Keratinocyte (primary cell): ENCODE measurements around the gene ATP6V0A4.

Experiments
- CTCF ChIP-seq, 3 experiments: IDR thresholded peaks in 1 of 3; conservative IDR thresholded peaks in 1 of 3; optimal IDR thresholded peaks in 1 of 3; 2 replicates in 2 of 3; 3 replicates in 1 of 3; pipeline versions ENCODE3 to v1.5.1; 2011; ENCODE audit warnings: low read length in 3 of 3, mild to moderate bottlenecking in 3 of 3, moderate library complexity in 2 of 3, control low read depth in 1 of 3, inconsistent platforms in 1 of 3; ENCODE audit not compliant: insufficient read depth in 2 of 3; ENCODE audit errors: extremely low read depth in 1 of 3
- EZH2 ChIP-seq: IDR thresholded peaks from one replicate; pipeline ENCODE4 v1.6.1; 2012; ENCODE audit warnings: inconsistent platforms, mild to moderate bottlenecking, low read length, moderate library complexity

DNA sequence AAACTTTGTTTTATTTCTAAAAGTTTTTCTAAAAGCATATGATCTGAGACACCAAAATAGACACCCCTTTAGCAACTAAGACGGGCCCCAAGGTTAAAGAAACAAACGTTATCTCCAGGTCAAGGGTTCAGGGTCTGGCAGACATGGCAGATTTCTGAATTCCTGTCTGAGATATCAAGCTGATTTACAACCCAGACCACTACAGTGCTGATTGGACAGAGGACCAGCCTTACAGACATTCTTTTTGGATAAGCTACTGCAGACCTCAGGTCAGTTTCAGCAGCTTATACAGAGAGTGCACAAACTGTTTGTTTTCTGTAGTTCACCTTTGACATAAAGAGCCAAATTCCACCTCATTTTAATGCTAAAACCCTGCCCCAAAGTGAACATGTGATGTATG lies 131.6 kb downstream of the ATP6V0A4 start:
- TF ChIP-seq CTCF (optimal IDR thresholded peaks at IDR 0.05 in 1 of 3, IDR thresholded peaks at IDR 0.05 in 1 of 3, conservative IDR thresholded peaks at IDR 0.05 in 1 of 3; ENCODE audit: extremely low read depth in 1 of 3, insufficient read depth in 2 of 3, low read length in 3 of 3) (no peak), EZH2 (no peak)
